IMR-90 (cell line): ENCODE results near the gene CHAT. TPM values are rescaled to one million over a fixed set of nuclear protein-coding genes. Genes with fewer than 3 reads are reported as not detected.

ENCODE experiments used
- ATAC-seq: fragments of 200-7000 bp; cut with Tn5 transposase; 2 replicates; pipeline ENCODE4 v1.9.1; 2020; ENCODE audit warnings: low read depth, mild to moderate bottlenecking, moderate library complexity
- BruUV-seq: library from RNA; stranded (reverse); fragments of 400-500 nt; replicated peaks from 2 replicates; lab custom pipeline; 2021; lab: Mats Ljungman, UMichigan
- CTCF ChIA-PET: fragments of 300-600 bp; formaldehyde crosslinking; extraction: SDS; loops from one replicate; lab custom pipeline; 2021; ENCODE audit warnings: antibody characterized with exemption; lab: Yijun Ruan, JAX
- POLR2A ChIA-PET: fragments of 300-600 bp; sonication (Branson Sonifier 250); formaldehyde crosslinking; loops from one replicate; lab custom pipeline; 2022; ENCODE audit warnings: antibody characterized with exemption; ENCODE audit not compliant: unreplicated experiment; lab: Charles Lee
- DNase-seq: peaks from one replicate; pipeline ENCODE4 v3.0.0; 2013
- H2AFZ ChIP-seq: replicated peaks from 2 replicates; pipeline ENCODE3; 2013; ENCODE audit warnings: low read length, mild to moderate bottlenecking; ENCODE audit not compliant: poor library complexity
- H2AK5ac ChIP-seq: 2 replicates; pipeline ENCODE4 v1.6.1; 2013; ENCODE audit warnings: low read depth, low read length, inconsistent platforms
- H2AK9ac ChIP-seq: replicated peaks from 2 replicates; pipeline ENCODE3; 2013; ENCODE audit warnings: mild to moderate bottlenecking, low read depth, low read length, moderate library complexity; ENCODE audit not compliant: poor library complexity
- H2BK120ac ChIP-seq: 2 replicates; pipeline ENCODE4 v1.6.1; 2013; ENCODE audit warnings: low read depth, low read length, inconsistent platforms
- H2BK15ac ChIP-seq: 3 replicates; pipeline ENCODE4 v1.6.1; 2013; ENCODE audit warnings: low read depth, low read length, inconsistent platforms
- H2BK20ac ChIP-seq: 2 replicates; pipeline ENCODE4 v1.6.1; 2013; ENCODE audit warnings: low read depth, mild to moderate bottlenecking, inconsistent platforms, low read length, moderate library complexity
- H2BK5ac ChIP-seq: 2 replicates; pipeline ENCODE4 v1.6.1; 2013; ENCODE audit warnings: mild to moderate bottlenecking, low read depth, low read length, inconsistent platforms; ENCODE audit not compliant: poor library complexity, severe bottlenecking
- H3K14ac ChIP-seq: replicated peaks from 2 replicates; pipeline ENCODE4 v1.6.1; 2013; ENCODE audit warnings: low read depth, low read length, inconsistent platforms
- H3K18ac ChIP-seq: 2 replicates; pipeline ENCODE4 v1.6.1; 2013; ENCODE audit warnings: low read depth, low read length, control low read depth
- H3K23ac ChIP-seq: 2 replicates; pipeline ENCODE4 v1.6.1; 2013; ENCODE audit warnings: low read depth, low read length, inconsistent platforms
- H3K27ac ChIP-seq: 2 replicates; pipeline ENCODE4 v1.5.1; 2013; ENCODE audit warnings: mild to moderate bottlenecking, control low read depth, low read length; ENCODE audit not compliant: insufficient read depth
- H3K27me3 ChIP-seq: 2 replicates; pipeline ENCODE4 v1.6.1; 2013; ENCODE audit warnings: low read length; ENCODE audit not compliant: control insufficient read depth, insufficient read depth
- H3K36me3 ChIP-seq: 2 replicates; pipeline ENCODE4 v1.6.1; 2013; ENCODE audit warnings: low read length, mixed read lengths; ENCODE audit not compliant: control insufficient read depth, insufficient read depth
- H3K4ac ChIP-seq: 2 replicates; pipeline ENCODE4 v1.6.1; 2013; ENCODE audit warnings: low read depth, low read length, inconsistent platforms
- H3K4me1 ChIP-seq: 2 replicates; pipeline ENCODE4 v1.6.1; 2013; ENCODE audit warnings: low read length, mixed read lengths; ENCODE audit not compliant: control insufficient read depth, insufficient read depth
- H3K4me2 ChIP-seq: 2 replicates; pipeline ENCODE4 v1.6.1; 2013; ENCODE audit warnings: low read depth, mild to moderate bottlenecking, control low read depth, low read length, moderate library complexity
- H3K4me3 ChIP-seq: 2 replicates; pipeline ENCODE4 v1.5.1; 2013; ENCODE audit warnings: low read depth, mild to moderate bottlenecking, control low read depth, low read length, moderate library complexity; ENCODE audit not compliant: insufficient read depth
- H3K56ac ChIP-seq: 2 replicates; pipeline ENCODE4 v1.6.1; 2013; ENCODE audit warnings: low read length, inconsistent platforms; ENCODE audit not compliant: insufficient read depth; ENCODE audit errors: extremely low read depth
- H3K79me1 ChIP-seq, 2 experiments: 2 replicates each; pipeline ENCODE4 v1.6.1; 2013; ENCODE audit warnings: low read length in 2 of 2, inconsistent platforms in 1 of 2, low read depth in 1 of 2
- H3K9ac ChIP-seq: 2 replicates; pipeline ENCODE4 v1.6.1; 2013; ENCODE audit warnings: low read depth, low read length, control low read depth
- H3K9me1 ChIP-seq: 2 replicates; pipeline ENCODE4 v1.6.1; 2013; ENCODE audit warnings: low read length, inconsistent platforms; ENCODE audit not compliant: insufficient read depth
- H3K9me3 ChIP-seq: 2 replicates; pipeline ENCODE4 v1.6.1; 2013; ENCODE audit warnings: low read length; ENCODE audit not compliant: control insufficient read depth, insufficient read depth
- H4K20me1 ChIP-seq: 2 replicates; pipeline ENCODE4 v1.6.1; 2013; ENCODE audit warnings: low read length, inconsistent platforms; ENCODE audit not compliant: insufficient read depth
- H4K5ac ChIP-seq: 2 replicates; pipeline ENCODE4 v1.6.1; 2013; ENCODE audit warnings: mild to moderate bottlenecking, low read depth, low read length, control low read depth
- H4K8ac ChIP-seq, 2 experiments: 2 replicates each; pipeline ENCODE4 v1.6.1; 2013; ENCODE audit warnings: low read depth in 2 of 2, low read length in 2 of 2, control low read depth in 1 of 2, inconsistent platforms in 1 of 2
- H4K91ac ChIP-seq: 2 replicates; pipeline ENCODE4 v1.6.1; 2013; ENCODE audit warnings: low read depth, low read length, inconsistent platforms; ENCODE audit not compliant: insufficient read depth
- BHLHE40 ChIP-seq: fragments of 150-350 bp; IDR thresholded peaks from 2 replicates; pipeline ENCODE4 v1.6.1; 2016; ENCODE audit warnings: mild to moderate bottlenecking, low read depth, low read length
- FOS ChIP-seq: fragments of 150-350 bp; IDR thresholded peaks from 2 replicates; pipeline ENCODE4 v1.6.1; 2016; ENCODE audit warnings: low read depth, low read length
- MAFK ChIP-seq: IDR thresholded peaks from 2 replicates; pipeline ENCODE4 v1.6.1; 2012; ENCODE audit warnings: low read depth, low read length, improper control_type of control experiment
- MAZ ChIP-seq: IDR thresholded peaks from 2 replicates; pipeline ENCODE4 v1.6.1; 2012; ENCODE audit warnings: low read depth, mild to moderate bottlenecking, low read length, improper control_type of control experiment, moderate library complexity, borderline replicate concordance
- MXI1 ChIP-seq: IDR thresholded peaks from 2 replicates; pipeline ENCODE4 v1.6.1; 2012; ENCODE audit warnings: low read depth, mild to moderate bottlenecking, low read length, moderate library complexity, borderline replicate concordance
- POLR2A ChIP-seq: IDR thresholded peaks from 2 replicates; pipeline ENCODE4 v1.6.1; 2012; ENCODE audit warnings: mild to moderate bottlenecking, low read depth, low read length
- RFX5 ChIP-seq: IDR thresholded peaks from 2 replicates; pipeline ENCODE4 v1.8.0; 2012; ENCODE audit warnings: low read depth, mild to moderate bottlenecking, low read length, moderate library complexity
- SMC3 ChIP-seq: fragments of 150-350 bp; IDR thresholded peaks from 2 replicates; pipeline ENCODE4 v1.6.1; 2016; ENCODE audit warnings: low read depth, mild to moderate bottlenecking, antibody characterized with exemption, low read length, moderate library complexity
- WGBS, 2 experiments: methylation state at CpG; one replicate each; pipeline versions ENCODE4 v1.1.5 to v1.1.7; 2013; ENCODE audit warnings: missing lambda C conversion rate in 2 of 2; ENCODE audit not compliant: insufficient read length in 1 of 2; ENCODE audit errors: extremely low coverage in 2 of 2; 5-methylcytosine and 5-hydroxymethylcytosine counted together
- dilution Hi-C: fragments of 300-500 bp; cut with HindIII; formaldehyde crosslinking; loops from one replicate; pipeline ENCODE4 v1.14.3; 2018; ENCODE audit warnings: low sequenced_read_pairs; ENCODE audit not compliant: unreplicated experiment
- in situ Hi-C: fragments of 300-500 bp; cut with MboI; formaldehyde crosslinking; loops from 3 replicates; pipeline ENCODE4 v1.14.3; 2019; ENCODE audit warnings: low sequenced_read_pairs, inconsistent platforms, mixed read lengths
- intact Hi-C: fragments of 100-400 bp; cut with micrococcal nuclease; formaldehyde crosslinking; loops from 2 replicates; pipeline ENCODE4 v1.10.0; 2022
- polyA plus RNA-seq, 3 experiments: library from polyadenylated mRNA; depleted of rRNA; stranded (reverse); fragments of >200 nt; gene quantifications; 2 replicates each; pipeline ENCODE4 v1.2.3, GENCODE V29; 2012; ENCODE audit warnings: low replicate concordance in 1 of 3
- total RNA-seq: library from RNA; depleted of rRNA; stranded (reverse); fragments of >200 nt; gene quantifications from 2 replicates; pipeline ENCODE4 v1.2.3, GENCODE V29; 2012
- TF ChIP-seq, protein P1 (sequence below): conservative IDR thresholded peaks from 2 replicates; pipeline ENCODE4 v1.5.1; 2012; ENCODE audit warnings: mild to moderate bottlenecking, low read depth, low read length, improper control_type of control experiment

The CHAT gene
- total and polyA plus RNA-seq, 2 of the 4 experiments (the other 2 are of a cell fraction), result not detected

DNA sequence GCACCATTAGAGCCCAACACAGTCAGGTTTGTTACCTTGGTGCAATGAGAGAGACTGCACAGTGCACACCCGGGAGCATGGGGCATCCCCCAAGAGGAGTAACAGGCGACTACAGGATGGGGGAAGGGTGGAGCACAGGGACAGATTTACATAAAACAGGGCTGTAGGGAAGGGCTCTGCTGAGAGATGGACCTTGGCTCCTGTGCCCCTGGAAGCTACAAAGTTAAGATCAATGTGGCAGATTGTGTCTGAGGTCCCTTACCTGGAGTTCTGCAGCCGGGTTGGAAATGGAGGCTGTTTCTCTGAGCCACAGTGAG lies 17.4 kb upstream of the CHAT start:
- Histone ChIP-seq H3K79me1 (no peaks in the 10 kb centered on the region), H3K23ac (no peak overlapping the region), H4K5ac (no peak overlapping the region), H2BK5ac (no peak overlapping the region), H2BK15ac (no peak overlapping the region), H2AK5ac (no peak overlapping the region), H2AK9ac (no peak overlapping the region), H3K9ac (no peak overlapping the region), H4K20me1 (no peaks in the 10 kb centered on the region), H4K8ac (no peak overlapping the region), H3K18ac (no peak overlapping the region), H3K4me2 (no peak overlapping the region), H3K4ac (no peak overlapping the region), H2BK20ac (no peak overlapping the region), H3K4me3 (no peak overlapping the region), H3K14ac (no peak overlapping the region), H4K91ac (no peak overlapping the region), H2AFZ (no peak overlapping the region), H2BK120ac (no peak overlapping the region), H3K36me3 (no peaks in the 10 kb centered on the region), H3K4me1 (peaks cover 2% of the 10 kb centered on the region; the same call in 1 of the 2 replicates), H3K27ac (no peak overlapping the region), H3K9me1 (no peaks in the 10 kb centered on the region; the same call in 1 of the 2 replicates), H3K56ac (no peak overlapping the region), H3K27me3 (peaks cover 14% of the 10 kb centered on the region; the same call in 1 of the 2 replicates), H3K9me3 (no peaks in the 10 kb centered on the region)
- no CpG with 5 or more reads among the region's 3 CpGs for WGBS, 2 experiments
- no peak for DNase-seq
- ChIA-PET CTCF (no interaction called here), POLR2A (no interaction called here)
- no TSS peak for BruUV-seq
- no peak for TF ChIP-seq MAFK
- TF ChIP-seq, protein P1, sequence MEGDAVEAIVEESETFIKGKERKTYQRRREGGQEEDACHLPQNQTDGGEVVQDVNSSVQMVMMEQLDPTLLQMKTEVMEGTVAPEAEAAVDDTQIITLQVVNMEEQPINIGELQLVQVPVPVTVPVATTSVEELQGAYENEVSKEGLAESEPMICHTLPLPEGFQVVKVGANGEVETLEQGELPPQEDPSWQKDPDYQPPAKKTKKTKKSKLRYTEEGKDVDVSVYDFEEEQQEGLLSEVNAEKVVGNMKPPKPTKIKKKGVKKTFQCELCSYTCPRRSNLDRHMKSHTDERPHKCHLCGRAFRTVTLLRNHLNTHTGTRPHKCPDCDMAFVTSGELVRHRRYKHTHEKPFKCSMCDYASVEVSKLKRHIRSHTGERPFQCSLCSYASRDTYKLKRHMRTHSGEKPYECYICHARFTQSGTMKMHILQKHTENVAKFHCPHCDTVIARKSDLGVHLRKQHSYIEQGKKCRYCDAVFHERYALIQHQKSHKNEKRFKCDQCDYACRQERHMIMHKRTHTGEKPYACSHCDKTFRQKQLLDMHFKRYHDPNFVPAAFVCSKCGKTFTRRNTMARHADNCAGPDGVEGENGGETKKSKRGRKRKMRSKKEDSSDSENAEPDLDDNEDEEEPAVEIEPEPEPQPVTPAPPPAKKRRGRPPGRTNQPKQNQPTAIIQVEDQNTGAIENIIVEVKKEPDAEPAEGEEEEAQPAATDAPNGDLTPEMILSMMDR, result no peak
- TF ChIP-seq POLR2A, result no peak
- TF ChIP-seq SMC3, result no peak
- no peak for TF ChIP-seq MAZ
- TF ChIP-seq FOS, result no peak
- no peak for TF ChIP-seq BHLHE40
- no peak for TF ChIP-seq RFX5
- TF ChIP-seq MXI1, result no peak
- dilution Hi-C loops (no loop called here), in situ Hi-C loops (loop anchor here (10.0 kb wide), 2 partner anchors 318 to 618 kb away; no protein-coding TSS in a partner anchor), intact Hi-C loops (loop anchor here (10.0 kb wide), 2 partner anchors 348 to 468 kb away; partner anchors contain the start of genes PARG, TIMM23B and WASHC2A)
- ATAC-seq, result no peak
